ENCODE measurements around the gene PLPP3.

DNA sequence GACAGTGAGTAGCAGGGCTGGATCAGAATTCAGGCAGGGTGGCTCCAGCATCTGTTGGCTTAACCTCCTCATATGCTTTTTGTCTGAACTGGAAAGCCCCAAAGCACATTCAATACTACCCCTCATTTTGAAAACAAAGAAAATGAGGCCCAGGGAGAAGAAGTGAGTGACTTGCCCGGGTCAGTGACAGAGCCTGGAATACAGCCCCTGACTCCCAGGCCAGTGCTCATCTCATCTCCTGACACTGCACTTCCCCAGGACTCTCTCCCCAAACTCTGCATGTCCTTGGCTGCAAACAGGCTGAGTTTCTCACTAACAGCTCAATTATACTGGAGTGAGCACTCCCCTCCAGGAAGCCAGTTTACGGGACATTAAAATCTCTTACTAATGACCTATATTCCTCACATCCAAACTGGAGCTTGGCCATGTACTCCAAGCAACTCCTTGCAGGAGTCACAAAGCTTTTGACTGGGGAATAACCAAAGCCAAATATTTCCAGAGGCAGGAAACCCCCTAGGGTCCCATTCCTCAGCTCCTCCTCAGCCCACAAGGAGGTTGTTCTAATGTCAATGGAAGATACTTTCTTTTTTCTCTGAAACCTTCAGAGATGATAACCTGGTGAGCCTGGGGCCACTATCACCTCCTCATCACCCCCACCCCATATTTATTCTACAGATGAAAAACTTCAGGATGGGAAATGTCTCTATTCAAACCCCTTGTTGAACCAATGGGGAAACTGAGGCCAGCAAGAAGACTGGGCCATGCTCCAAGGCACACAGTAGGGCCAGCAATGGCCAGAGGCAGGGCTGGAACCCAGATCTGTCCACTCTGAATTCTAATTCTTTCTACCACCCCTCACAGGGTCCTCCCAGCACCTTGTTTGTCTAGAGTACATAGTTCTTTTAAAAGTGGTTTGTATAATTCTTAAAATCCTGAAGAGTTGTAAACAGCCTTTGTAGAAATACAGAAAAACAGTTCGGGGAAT is 127.0 kb downstream of the PLPP3 start:
- TF ChIP-seq, protein P1, sequence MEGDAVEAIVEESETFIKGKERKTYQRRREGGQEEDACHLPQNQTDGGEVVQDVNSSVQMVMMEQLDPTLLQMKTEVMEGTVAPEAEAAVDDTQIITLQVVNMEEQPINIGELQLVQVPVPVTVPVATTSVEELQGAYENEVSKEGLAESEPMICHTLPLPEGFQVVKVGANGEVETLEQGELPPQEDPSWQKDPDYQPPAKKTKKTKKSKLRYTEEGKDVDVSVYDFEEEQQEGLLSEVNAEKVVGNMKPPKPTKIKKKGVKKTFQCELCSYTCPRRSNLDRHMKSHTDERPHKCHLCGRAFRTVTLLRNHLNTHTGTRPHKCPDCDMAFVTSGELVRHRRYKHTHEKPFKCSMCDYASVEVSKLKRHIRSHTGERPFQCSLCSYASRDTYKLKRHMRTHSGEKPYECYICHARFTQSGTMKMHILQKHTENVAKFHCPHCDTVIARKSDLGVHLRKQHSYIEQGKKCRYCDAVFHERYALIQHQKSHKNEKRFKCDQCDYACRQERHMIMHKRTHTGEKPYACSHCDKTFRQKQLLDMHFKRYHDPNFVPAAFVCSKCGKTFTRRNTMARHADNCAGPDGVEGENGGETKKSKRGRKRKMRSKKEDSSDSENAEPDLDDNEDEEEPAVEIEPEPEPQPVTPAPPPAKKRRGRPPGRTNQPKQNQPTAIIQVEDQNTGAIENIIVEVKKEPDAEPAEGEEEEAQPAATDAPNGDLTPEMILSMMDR (IDR thresholded peaks at IDR 0.05): no peak
- no peak for TF ChIP-seq POLR2A (IDR thresholded peaks at IDR 0.05)

Measured in lower leg skin (tissue), 3 donors.